NCI-H345 (cell line): Measurements from ENCODE around the gene TPPP3.
"Not testable (repeated sequence)": the region's sequence is repeated elsewhere in the genome, so short reads cannot be mapped to it uniquely, and the experiment has no call there.

Experiments
- DNase-seq: peaks from one replicate; lab custom pipeline; 2025; lab: John Stamatoyannopoulos, UW

The TPPP3 gene

DNA sequence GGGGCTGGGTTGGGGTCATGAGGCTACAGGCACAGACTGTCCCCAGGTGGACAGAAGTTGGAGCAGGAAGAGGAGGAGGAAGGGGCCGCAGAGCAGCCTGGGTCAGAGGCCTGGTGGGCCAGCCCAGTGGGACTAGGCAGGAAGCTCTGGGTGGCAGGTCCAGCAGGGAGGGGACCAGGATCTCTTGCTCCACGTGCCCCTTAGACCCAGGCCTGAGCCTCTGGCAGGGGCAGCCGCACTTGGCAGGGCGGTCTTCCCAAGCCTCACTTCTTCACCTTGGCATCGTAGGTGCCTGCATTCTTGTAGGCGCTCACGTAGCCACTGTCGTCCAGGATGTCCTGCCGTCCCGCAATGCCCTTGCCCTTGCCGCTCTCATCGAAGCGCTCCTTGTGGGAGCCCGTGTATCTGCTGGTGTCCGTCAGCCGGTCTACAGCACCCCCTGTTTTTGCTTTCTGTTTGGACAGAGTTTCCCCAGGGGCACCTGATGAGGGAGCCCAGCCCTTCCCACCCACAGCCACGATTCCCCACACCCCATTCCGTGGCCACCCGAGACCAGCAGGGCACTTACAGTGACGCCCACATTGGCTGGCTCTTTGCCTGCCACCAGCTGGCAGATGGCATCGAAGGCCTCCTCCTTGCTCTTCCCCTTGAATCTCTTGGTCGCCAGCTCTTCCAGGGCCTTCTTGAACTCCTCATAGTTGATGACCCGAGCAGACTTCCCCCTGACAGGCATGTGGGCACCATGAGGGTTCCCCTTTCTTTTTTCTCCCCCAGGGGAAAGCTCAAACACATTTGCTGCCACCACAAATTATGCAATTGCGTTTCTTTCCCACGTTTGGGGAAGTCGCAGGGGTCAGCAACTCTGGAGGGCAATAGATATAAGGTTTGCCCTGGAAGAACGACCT lies 3.1 kb downstream of the TPPP3 start:
- DNase-seq = no peak

DNA sequence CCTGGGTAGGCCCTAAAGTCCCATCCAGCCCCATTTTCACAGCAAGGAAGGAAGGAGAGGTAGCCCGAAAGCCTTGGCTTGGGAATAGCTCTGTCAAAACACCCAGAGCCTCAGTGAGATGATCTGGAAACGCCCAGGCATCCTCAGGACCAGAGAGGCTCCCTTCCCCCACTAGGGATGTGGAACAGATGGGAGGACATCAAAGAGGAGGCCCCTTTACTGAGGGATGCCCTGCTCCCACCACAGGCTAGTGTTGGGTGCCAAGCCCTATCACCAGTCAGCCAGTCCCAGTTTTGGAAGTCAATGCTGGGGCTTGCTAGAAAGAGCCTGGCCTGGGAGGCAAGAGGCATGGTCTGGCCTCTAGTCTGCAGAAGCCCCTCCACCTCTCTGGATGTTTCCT lies 4.7 kb downstream of the TPPP3 start:
- DNase-seq = no peak

DNA sequence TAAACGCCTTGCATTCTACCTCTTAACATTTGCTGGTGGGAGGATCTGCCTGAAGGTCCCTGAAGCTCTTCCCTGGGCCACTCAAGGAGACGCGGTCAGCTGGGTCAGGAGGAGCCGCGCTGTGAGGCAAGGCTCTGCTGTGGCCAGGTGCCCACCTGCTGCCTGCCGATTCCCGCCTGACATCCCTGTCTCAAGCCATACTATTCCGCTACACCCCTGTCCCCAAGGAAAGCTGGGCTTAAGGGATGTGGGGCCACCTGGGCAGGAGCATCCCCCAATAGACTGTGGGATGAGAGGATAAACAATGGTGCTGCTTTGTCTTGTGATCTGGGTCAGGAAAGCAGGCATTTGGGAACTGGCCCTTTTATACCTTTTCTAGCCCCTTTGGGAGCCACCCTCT lies 5.1 kb downstream of the TPPP3 start:
- no peak for DNase-seq

DNA sequence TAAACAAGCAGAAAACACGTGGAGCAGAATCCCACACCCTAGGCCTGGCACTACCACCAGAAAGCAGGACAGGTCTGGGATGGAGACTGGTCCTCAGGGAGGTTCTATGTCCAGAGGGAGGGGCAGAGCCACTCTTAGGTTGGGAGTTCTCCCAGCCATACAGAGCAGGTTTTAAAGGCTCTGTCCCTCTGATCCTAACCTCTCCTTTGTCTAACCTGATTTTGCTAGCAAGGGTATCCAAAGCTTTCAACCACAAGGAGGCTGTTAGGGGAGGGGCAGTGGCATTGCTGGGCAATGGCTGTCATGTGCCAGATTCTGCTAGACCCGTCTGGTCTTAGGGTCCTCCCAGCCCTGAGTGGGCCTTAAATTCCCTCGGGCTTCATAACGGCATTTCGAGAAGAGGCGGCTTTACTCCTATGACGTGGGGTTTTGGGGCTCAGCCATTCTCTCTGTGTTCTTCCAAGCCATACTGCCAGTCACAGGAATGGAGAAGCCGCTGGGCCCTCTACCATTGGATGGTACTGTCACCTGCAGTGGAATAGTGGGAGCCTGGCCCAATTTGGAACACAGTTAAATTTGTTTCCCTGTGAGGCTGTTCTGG lies 5.7 kb downstream of the TPPP3 start:
- no peak for DNase-seq

DNA sequence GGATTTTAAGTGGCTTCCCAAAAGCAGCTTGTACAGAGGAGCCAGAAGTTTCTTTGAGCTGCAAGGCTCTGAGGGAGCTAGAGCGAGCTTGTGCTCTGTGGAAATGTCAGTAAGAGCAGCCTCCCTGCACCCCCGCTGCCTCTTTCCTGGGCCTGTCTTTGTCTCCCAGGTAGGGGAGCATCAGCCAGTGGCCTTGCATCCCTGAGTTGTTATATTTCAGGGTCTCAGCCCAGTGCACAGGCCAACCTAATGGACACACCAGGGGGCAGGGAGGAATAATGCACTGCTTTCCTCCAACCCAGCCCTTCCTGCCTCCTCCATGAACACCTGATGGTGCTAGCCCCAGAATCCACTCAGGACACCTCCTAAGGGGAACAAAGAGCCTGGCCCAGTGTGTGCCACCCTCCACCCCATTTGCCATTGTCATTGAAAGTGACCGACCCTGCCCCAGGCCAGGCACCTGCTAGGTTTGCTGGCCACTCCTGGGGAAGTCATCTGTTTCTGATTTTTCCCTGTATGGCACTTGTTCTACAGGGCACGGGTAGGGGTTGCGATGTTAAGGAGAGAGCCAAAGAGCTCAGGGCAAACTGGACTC lies 6.3 kb downstream of the TPPP3 start:
- no peak for DNase-seq

DNA sequence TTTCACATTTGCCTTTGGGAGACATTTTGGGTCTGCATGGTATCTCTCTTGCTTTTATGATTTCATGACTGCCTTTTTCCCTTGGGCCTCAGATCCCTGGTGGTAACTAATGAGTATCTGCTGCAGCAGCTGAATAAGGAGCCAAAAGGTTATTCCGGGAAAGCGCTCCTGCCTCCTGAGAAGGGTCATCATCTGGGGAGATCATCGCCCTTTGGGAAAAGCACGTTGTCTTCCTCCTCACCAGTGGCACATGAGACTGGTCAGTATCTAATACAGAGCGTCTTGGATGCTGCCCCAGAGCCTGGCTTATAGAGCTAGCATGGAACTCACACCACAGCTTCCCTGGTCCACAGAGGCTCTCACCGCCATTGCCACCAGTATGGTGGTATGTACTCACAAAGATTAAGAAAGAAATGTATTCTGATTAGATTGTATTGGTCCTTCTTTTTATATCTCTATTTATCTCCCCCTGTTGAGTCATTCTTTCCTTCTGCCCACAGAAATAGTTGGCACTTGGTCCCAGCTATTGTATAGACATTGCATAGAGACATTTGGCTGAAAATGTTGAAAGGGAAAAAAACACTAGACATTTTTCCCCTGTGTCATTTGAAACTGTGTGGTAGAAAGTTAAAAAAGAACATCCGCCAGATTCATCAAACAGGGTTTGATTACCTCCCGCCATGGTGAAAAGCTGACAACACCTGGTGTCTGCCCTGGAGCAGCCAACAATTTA lies 8.4 kb downstream of the TPPP3 start:
- peak; percentile 6 for DNase-seq

DNA sequence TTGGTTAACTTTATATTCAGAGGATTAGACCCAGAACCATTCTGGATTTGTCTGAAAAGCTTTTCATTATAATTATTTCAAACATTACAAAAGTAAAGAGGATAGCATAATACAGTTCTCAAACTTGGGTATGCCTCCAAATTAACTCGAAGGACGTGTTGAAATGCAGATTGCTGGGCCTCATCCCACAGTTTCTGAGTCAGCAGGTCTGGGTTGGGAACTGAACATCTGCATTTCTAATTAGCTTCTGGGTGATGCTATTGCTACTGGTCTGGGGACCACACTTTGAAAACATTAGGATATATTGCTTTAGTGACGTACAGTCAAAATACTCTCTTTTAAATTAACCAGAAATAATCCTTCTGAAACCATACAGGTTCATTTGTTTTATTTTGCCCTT lies 10.0 kb downstream of the TPPP3 start:
- no peak for DNase-seq

DNA sequence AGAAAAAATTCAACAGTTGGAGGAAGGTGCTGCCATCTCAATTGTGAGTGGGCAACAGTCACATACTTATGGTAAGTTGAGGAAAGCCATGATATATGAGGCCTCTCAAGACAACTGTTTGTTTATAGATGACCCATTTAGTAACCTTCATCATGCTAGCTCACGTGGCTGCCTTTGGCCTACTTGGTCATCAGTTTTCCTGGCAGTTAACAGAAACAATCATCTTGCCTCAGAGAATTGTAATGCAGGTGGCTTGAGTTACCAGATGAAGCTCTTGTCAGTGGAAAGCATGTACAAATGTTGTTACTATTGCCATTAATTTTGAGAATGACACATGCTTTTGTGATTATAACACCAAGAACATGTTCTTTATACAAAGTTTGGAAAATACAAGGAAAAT lies 14.7 kb downstream of the TPPP3 start:
- no peak for DNase-seq

DNA sequence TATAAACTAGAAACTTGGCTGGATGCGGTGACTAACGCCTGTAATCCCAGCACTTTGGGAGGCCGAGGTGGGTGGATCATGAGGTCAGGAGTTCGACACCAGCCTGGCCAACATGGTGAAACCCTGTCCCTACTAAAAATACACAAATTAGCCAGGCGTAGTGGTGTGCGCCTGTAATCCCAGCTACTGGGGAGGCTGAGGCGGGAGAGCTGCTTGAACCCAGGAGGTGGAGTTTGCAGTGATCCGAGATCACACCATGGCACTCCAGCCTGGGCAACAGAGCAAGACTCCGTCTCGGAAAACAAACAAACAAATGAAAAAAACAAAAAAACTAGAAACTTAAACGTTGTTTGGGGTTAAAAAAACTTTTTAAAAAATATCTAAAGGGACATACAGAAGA lies 17.3 kb downstream of the TPPP3 start:
- not testable (repeated sequence) for DNase-seq

DNA sequence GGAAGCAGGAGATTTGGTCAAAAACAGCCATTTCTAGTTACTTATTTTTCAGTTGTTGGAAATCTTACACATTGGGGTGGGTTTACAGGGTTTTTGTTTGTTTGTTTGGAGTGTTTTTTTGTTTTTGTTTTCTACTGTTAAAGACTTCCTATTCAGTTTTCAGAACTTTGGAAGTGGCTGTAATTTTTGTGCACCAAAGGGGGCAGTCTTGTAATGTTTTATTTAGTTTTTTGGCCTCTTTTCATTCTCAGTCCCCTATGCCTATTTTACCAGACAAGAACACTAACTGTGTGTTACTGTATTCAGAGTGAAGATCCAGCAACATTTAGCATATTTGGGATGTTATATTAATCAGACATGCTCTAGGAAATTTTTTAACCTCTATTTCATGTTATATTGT lies 20.6 kb downstream of the TPPP3 start:
- DNase-seq = peak; percentile 44

DNA sequence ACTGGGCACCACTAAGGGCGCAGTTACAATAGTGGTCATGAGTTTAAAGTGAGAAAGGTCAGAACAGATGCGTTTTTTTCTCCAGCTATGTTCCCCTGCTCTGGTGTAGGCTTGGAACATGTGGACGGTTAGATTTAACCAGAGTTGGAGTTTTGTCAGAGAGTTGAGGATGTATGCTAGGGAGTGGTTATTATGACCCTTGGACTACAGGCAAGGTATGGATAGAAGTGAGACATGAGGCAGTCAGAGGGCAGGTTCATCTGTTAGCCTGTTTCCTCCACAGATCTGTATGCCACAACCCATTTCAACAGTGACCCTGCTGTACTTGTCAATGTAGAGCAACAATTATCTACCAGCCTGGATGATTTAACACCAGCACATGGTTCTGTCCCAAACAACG lies 22.6 kb downstream of the TPPP3 start:
- DNase-seq = no peak

DNA sequence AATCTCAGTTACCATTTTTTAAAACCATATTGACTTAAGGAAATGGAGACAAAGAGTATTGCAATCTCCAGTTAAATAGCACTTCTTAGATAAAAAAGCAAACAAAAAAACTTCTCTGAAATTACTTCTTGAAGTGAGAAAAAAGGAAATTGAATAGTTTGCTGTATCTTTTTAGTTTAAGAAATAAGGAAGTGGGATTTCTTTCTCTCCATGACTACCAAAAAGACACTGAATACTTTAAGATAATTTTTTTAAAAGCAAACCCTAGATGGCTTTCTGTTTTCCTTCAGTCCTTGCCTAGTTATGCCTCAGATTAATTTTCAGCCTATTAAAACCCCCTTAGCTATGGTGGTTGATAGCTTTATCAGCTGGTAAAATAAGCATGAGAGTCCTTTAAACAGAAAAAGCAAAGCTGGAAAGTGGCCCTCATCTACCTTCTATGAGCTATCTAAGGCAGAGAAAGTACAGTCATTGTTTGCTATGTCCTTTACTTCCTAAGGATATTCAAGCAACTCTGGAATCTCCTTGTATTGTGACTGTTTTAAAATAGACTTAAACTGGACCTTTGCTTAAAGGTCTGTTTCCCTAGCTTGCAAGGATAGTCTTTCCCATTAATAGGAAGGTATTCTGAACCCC lies 28.6 kb downstream of the TPPP3 start:
- DNase-seq = no peak

DNA sequence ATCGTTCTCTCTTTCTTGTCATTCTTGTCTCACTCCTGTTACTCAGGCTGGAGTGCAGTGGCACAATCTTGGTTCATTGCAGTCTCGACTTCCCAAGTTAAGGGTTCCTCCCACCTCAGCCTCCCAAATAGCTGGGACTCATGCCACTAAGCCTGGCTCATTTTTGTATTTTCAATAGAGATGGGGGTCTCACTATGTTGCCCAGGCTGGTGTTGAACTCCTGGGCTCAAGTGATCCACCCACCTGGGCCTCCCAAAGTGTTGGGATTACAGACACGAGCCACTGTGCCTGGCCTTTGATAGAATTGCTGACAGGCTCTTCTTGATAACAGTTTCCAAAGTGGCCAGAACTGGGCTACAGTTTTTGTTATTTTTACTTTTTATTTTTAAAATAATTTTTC lies 32.3 kb downstream of the TPPP3 start:
- no peak for DNase-seq

DNA sequence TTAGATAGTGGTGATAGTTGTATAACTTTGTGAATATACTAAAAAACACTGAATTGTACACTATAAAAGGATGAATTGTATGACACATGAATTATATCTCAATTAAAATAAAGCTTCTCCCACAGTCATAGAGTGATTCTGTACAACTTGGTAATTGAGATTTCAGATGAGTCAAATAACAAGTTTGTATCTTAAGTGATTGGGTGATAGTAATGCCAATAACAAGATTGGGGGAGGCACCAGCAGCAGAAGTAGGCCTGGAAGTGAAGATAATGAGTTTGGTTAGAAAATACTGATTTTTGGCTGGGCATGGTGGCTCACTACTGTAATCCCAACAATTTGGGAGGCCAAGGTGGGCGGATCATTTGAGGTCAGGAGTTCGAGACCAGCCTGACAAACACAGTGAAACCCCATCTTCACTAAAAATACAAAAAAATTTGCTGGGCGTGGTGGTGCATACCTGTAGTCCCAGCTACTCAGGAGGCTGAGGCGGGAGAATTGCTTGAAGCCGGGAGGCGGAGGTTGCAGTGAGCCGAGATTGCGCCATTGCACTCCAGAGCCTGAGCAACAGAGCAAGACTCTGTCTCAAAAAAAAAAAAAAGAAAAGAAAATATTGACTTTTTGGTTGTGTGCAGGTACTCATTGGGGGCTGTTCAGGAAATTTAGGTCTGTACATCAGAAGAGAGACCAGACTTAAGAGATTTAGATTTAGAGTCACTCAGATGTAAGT lies 33.6 kb downstream of the TPPP3 start:
- not testable (repeated sequence) for DNase-seq

DNA sequence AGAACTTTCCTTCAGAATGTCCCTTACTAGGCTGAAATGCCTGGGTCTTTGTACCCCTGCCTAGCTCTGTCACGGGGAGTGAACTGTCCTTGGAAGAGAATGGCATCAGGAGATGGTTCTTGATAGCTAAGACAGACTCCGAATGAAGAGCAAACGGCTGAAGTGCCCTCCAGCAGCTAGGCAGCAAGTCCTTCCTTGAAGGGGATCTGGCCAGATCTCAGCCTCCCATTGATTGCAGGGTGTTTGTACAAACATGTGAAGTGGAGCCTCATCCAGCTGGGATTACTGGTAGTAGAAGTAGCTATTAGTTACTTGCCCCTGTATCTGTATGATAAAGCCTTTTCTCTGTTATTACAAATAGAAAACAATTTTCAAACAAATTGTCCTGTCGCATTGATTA lies 35.7 kb downstream of the TPPP3 start:
- peak; percentile 26 for DNase-seq

DNA sequence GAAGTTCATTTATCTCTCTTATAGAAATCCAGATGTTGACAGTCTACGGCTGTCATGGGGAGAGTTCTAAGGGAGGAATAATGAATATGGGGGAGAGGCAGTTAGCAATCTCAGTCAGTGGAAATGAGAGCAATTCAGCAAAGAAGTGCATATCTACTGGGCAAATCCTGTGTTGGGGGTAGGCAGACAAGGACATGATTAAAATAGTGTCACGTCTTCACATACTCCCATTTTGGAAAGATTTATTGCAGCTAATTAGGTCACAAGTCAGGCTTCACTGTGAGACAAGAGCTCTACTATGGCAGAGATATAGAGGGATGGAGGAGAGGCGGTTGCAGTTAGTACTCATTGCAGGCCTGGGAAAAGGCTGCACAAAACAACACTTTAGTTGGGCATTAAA lies 36.9 kb downstream of the TPPP3 start:
- no peak for DNase-seq

DNA sequence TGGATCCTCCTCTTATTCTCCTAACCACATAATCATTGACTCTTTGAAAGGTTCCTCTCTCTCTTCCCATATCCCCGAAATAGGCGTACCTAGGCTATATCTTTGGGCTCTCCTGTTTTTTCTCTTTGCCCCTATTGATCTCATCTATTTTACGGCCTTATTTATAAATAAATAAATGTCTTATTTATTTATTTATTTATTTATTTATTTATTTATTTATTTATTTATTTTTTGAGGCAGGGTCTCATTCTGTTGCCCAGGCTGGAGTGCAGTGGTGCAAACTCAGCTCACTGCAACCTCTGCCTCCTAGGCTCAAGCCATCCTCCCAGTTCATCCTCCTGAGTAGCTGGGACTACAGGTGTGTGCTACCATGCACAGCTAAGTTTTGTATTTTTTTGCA lies 40.8 kb downstream of the TPPP3 start:
- DNase-seq = not testable (repeated sequence)

DNA sequence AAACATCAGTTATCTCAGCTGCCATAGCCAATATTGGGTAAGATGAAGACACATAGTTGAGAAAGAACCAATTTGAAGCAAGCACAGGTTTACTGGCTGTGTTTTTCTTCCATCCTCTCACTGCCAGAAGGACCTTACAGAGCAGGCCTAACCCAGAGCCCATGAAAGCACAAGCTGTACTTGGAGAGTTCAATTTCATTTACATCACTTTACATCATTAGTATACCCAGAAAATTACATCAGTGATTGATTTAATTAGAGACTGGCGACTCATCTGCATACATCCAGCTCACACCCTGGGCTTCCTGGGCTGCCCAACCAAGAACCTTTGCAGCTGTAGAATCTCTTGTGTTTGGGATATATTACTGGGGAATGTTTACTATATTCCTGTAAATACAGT lies 43.0 kb downstream of the TPPP3 start:
- no peak for DNase-seq

DNA sequence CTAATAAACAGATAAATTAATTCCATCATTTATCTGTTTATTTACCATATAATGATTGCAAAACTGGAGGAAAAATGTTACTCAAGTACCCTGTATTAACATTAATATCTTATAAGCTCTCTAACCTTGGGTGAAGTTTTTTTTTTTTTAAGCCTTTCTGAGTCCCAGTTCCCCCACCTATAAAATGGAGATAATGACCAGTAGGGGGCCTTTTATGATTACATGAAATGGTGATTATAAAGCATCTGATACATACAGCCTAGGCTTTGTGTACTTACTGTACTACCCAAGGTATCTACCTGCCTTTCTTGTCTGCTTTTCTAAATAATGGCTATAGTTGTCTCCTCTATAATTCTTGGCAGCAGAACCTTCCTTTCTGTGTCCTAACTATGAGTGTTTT lies 44.1 kb downstream of the TPPP3 start:
- DNase-seq = peak; percentile 11

DNA sequence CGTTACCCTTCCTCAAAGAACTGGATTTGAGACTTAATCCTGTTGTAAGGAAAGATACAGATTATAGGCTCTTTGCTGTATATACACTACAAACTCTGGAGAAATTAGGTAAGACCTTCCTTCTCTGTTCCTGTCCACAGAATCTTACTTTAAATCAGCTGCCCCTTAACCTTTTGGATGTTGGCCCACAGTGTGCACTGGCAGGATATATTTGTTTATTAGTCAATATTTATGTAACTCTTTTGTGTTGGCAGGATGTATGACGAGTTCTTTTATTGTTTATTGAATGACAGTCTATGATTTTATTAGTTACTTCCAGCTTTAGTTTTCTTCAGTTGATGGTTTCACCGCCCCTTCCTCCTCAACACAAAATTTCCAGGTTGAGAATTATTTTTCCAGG lies 47.0 kb downstream of the TPPP3 start:
- no peak for DNase-seq

DNA sequence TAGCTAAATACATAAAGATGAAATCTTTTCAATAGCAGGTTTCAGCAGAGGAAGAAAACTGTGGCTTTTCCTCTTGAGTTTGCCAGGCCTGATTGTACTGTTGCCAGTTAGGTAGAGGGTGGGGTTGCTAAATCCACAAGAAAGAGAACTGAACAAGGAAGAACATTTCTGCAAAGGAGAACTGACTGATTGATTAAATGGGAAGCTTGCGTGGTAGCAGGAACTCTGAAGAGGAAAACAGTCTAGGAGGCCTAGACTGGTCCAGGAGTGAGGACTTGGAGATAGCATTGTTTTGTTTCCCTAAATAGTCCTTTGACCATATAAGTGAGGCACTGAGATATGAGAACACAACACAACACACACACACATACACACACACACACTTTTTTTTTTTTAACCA lies 47.9 kb downstream of the TPPP3 start:
- DNase-seq = no peak
